Sciatic nerve (tissue), 2 donors: ENCODE measurements around the gene HOXD11. TPM values are rescaled to one million over a fixed set of nuclear protein-coding genes. Genes with fewer than 3 reads are reported as not detected.

ENCODE experiments used
- ATAC-seq: fragments of 200-7000 bp; cut with Tn5 transposase; one replicate; pipeline ENCODE4 v1.9.1; 2020; ENCODE audit warnings: mild to moderate bottlenecking, moderate library complexity
- DNase-seq: peaks from one replicate; pipeline ENCODE4 v3.0.0-alpha.2; 2020; ENCODE audit warnings: low spot score
- intact Hi-C: fragments of 100-400 bp; cut with DNase I; formaldehyde crosslinking; loops from one replicate; pipeline ENCODE4 v1.14.2; 2022
- total RNA-seq: library from RNA; stranded (reverse); fragmentation: NEBNext Ultra II Directional; extraction: Animal tissue kit (Norgen Biotek cat#: 25700); gene quantifications from one replicate; pipeline ENCODE4 v1.2.1, GENCODE V29; 2021
- donor health status: DM: no; HTN: no; CAD: no.
- donor health status: DM: no; HTN: no; CAD: no.

Gene HOXD11
- total RNA-seq, 1 donor from 2014 or later = 0.40 TPM

DNA sequence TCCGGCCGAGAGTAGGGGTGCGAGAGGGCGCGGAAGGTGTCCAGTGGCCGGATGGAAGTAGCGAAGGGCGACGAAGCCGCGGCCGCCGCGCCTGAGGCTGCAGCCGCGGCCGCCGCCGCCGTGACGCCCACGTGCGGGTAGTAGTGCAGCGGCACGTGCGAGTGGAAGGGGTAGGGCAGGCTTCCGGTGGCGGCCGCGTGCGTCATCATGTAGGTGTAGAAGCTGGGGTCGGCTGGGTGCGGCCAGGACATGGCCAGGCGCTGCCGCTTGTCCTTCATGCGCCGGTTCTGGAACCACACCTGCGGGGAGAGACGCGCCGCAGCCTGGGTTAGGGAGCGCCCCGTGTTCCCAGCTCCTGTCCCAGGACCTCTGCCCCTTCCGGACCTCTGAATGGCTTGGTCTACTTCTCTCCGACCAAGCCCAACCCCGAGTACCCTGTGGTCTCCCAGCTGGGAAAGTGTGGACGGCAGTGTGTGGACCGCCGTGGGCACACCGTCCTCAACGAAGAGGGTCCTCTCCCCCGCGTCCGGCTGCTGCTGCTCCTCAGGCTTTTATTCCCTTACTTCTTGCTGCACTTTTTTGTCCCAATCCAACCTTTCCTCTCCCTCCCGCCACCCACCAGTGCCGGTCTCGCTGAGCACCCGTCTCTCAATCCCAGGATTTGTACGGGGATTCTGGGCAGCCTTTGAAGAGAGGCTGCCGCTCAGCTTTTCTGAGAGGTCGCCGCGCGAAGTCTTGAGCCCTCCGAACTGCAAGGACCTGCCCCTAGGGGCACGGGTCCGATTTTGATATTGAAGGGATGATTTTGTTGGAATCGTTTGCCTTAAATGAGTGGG is 26.3 kb upstream of the HOXD11 start:
- intact Hi-C loops = loop anchor here (2.0 to 10.0 kb wide), 2 partner anchors 54 to 396 kb away; no protein-coding TSS in a partner anchor
- ATAC-seq (no peak), DNase-seq (no peak)

DNA sequence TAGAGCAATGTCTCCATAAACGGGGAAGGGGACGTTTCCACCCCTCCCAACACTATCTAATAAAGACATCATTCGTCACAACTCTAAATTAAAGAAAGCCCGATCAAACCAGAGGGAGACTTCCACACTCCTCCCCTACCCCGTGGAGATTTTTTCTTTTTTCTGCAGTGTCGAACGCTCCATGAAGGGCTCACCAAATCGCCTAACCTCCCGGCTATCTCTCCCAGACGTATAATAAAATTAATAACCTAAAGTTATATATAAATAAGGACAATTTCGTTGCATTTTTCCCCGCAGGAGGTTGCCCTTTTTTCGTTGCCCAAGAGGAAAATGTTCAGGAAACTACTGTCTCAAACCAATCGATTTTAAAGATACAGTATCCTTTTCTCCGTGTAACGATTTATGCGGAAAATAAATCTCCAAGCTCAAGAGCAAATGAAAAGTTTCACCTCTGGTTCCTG is 25.7 kb upstream of the HOXD11 start:
- intact Hi-C loops = loop anchor here (2.0 to 10.0 kb wide), 2 partner anchors 53 to 397 kb away; no protein-coding TSS in a partner anchor
- ATAC-seq (no peak), DNase-seq (no peak)

DNA sequence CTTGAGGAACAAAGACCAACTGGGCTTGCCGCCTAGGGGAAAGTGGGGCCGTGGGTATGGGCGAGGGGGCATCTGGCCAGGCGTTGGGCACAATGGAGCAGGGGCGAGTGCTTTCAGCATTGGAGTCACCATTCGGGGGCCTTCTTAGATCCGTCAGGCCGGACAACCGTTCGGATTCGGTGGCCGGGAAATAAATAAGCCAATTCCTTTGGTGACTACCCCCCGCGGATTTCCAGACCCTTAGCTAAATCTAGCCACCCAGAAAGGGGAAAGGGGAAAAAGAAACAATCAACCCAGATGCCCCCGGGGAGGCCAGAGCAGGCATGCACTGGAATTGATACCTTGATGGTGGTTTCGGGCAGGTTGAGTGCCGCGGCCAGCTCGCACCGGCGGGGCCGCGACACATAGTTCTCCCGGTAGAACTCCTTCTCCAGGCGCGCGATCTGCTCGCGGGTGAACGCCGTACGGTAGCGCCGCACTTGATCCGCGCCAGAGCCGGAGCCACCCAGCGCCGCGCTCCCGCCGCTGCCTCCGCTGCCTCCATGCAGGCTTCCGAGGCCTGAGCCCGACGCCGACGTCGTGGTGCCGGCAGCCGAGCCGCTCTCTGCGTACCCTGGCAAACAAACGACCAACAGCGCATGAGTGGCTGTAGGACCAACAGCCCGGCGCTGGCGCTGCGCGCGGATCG is 25.1 kb upstream of the HOXD11 start:
- intact Hi-C loops = loop anchor here (2.0 to 10.0 kb wide), 2 partner anchors 53 to 397 kb away; no protein-coding TSS in a partner anchor
- DNase-seq = no peak
- no peak for ATAC-seq

DNA sequence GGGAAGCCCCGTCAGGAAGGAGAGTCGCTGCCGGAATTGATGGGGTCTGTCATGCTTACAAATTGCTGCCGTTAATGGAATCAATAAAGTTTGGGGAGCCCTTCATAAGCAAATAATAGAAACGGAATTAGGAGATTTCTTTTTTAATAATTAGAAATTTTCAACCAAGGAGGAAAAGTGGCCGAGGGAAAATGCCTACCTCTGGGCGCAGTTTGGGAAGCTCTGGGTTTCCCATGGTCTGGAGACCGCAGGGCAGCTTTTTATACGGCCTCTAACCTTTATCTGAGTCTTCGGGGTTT is 24.6 kb upstream of the HOXD11 start:
- ATAC-seq = no peak
- intact Hi-C loops = loop anchor here (10.0 kb wide), 1 partner anchor 398 kb away; no protein-coding TSS in a partner anchor

DNA sequence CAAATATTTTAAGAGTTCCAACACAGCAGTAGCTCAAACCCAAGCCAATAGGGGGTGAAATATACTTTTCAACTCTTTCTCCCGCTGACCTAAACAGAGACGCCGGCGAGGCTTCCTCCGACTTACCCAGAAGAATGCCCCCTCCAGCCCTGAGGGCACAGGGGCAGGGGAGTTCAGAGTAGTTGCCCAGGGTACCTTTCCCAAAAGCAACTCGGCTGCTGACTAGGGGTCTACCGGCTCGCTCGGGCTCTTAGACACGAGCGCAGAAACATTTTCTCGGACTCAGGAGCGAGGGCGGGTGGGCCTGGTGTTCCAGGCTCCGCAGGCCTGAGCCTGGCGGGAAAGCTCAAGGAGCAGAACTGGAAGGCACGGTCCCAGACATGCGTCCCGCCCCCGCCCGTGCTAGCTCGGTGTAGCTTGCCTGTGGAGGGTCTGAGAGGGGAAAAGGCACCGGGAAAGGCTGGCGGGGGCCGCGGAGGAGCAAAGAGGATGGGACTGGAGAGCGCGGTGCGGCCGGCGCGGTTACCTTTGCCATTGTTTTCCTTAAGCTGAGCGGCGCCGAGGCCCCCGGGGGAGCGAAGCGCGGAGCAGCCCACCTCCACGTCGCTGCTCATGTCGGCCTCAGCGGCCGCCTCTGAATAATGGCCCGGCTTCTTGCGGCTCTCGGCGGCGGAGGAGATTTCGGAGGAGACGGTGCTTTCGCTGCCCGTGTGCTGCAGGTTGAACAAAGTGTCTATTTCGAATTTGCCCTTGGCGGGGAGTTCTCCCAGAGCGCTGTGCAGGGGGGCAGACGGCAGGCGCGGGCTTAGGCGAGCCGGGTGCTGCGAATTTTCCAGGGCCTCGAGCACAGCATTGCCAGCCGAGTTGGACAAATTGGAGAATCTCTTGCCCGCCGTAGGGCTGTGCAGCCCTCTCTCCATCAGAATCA is 24.0 kb upstream of the HOXD11 start:
- intact Hi-C loops = loop anchor here (10.0 kb wide), 1 partner anchor 398 kb away; no protein-coding TSS in a partner anchor
- no peak for ATAC-seq
- DNase-seq = no peak

More for the DNA sequence above, 24.6 kb upstream of the HOXD11 start:
- no peak for DNase-seq

DNA sequence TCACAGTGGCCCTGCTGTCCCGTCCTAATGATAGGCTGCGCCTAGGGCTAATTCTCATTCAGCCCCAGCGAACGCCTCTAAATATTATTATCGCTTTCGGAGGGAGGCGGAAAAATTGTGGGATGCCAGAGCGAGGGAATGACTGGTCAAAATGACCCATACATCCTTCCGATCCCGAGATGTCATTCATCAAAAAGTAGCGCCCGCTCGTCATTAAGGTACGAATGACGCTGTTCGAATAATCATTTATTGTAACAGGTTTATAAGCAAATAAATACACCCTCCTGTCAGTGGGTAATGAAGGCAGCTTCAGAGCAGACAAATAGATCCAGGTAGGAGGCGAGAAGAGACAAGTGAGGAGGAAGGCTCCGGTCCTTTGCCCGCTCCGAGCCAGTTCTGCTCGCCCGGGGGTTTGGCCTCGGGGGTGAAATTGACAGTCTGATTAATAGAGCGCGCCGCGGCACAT is 23.3 kb upstream of the HOXD11 start, which contains the start of gene EVX2:
TSS of gene EVX2 (minus strand) at position 167 of the 466 bp plus-strand sequence. CDS start 186 bp downstream, outside the sequence.
- intact Hi-C loops = loop anchor here (10.0 kb wide), 1 partner anchor 399 kb away; no protein-coding TSS in a partner anchor
- ATAC-seq (no peak), DNase-seq (no peak)

DNA sequence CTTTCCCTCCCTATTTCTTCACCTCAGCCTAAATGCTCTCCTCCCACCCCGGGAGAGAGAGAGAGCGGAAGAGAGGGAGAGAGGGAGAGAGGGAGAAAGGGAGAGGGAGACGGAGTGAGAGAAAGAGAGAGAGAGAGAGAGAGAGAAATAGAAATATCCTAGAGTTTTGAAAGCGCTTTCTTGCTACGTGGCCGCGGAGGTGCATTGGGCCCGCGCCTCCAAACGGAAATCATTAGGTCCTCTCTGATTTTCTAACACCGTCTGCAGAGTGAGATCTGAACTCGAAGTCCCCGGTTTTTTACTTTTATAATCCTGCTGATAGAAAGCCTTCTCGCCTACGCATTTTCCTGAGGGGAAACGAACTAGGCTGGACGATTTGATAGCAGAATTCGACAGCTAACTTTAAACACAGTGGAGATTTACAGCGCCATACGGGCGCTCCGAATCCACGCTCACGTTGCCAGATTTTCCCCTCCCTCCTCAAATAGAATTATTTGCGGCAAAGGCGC is 22.4 kb upstream of the HOXD11 start:
- DNase-seq (no peak), ATAC-seq (no peak)
- intact Hi-C loops = loop anchor here (10.0 kb wide), 1 partner anchor 400 kb away; no protein-coding TSS in a partner anchor

DNA sequence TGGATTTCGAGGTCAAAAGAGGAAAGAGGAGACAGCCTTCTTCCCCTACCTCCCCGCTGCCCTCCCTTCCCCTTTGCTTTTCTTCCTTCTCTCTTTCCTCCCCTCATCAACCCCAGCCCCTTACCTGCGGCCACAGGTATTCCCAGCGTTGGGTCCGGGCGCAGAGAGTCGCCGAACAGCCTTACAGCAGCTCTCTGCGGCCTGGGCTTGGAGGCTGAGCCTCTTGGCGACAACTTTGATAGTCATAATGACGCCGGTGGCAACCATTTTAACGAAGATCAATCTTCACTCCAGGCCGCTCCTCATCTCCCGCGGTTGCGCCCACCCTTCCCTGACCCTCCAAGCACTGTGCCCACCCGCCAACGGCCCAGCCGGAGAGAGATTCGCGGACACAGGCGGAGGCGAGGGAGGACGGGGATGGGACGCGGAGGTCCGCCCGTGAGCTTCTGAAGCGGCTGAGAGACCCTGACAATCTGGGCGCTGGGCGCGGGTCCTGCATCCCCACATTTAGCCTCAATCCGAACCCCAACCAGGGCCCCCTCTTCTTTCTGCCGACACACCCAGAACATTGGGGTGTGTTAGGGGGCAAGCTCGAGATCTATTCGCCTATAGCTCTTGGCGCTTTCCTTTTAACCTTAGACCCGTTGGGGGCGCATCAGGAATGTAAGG is 21.8 kb upstream of the HOXD11 start:
- ATAC-seq (no peak), DNase-seq (no peak)
- intact Hi-C loops = loop anchor here (10.0 kb wide), 1 partner anchor 400 kb away; no protein-coding TSS in a partner anchor

DNA sequence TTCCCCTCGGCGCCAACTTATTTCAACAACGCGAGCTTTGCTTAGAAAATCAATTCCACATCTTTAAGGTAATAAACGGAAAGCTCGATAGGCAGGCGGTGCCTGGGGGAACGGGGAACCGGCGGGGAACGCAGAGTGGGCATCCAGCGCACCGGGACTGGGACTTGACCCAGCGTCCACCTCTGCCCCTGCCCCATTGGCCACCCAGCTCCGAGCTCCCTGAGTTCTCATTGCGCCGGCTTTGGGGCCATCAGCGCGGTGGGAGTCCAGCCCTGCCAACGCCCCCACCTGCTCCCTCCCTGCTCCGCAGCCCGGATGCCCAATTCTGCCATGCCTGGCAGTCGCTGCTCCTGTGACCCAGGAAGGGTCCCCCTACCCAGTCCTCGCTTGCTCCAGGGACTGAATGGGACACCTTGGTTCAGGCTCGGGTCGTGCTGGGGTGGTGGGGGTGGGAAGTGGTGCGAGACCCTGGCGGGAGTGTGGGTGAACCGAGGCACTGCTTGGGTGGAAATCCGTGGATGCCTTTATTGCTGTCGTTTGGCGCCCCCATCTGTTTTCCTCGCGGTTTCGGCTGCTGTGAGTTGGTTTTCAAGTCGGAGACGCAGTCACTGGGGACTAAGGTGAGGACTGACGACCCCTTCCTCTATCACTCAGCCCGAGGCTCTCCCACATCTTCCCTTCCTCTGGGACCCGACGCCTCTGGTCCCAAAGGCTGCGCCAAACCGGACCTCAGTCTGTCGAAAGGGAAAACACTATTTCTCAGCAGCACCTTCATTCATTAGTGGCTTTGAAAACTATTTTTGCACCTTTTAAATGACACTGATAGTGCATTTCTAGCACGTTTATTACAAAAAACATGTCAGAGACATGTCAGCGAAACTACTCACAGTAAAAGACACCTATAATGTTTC is 21.0 kb upstream of the HOXD11 start:
- intact Hi-C loops = loop anchor here (10.0 kb wide), 1 partner anchor 401 kb away; no protein-coding TSS in a partner anchor
- ATAC-seq = no peak
- no peak for DNase-seq

DNA sequence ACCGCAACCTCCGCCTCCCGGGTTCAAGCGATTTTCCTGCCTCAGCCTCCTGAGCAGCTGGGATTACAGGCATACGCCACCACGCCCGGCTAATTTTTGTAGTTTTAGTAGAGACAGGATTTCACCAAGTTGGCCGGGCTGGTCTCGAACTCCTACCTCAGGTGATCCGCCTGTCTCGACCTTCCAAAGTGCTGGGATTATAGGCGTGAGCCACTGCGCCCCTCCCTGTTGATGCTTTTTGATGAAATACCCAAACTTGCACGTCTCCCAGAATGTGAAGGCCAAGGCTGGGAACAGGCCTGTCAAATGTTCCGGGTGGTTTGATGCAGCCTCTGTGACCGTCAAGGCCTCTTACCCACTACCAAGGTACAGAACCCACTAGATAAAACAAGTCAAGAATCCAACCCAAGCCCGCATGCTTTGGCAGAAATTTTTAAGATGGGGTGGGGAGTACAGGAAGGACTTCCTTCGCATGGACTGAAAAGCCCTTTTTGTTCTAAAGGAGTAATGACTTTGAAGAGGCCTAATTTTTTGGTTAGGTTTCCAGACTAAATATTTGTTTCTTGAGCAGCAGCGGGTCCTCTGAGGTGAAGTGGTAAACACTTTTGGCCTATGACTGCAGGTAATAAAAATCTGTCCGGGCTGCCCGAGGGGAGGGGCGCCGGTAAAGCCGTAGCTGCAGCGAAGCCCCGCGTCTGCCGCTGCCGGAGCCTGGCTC is 19.6 kb upstream of the HOXD11 start:
- intact Hi-C loops = loop anchor here (10.0 kb wide), 1 partner anchor 403 kb away; no protein-coding TSS in a partner anchor
- no peak for DNase-seq
- ATAC-seq = no peak

DNA sequence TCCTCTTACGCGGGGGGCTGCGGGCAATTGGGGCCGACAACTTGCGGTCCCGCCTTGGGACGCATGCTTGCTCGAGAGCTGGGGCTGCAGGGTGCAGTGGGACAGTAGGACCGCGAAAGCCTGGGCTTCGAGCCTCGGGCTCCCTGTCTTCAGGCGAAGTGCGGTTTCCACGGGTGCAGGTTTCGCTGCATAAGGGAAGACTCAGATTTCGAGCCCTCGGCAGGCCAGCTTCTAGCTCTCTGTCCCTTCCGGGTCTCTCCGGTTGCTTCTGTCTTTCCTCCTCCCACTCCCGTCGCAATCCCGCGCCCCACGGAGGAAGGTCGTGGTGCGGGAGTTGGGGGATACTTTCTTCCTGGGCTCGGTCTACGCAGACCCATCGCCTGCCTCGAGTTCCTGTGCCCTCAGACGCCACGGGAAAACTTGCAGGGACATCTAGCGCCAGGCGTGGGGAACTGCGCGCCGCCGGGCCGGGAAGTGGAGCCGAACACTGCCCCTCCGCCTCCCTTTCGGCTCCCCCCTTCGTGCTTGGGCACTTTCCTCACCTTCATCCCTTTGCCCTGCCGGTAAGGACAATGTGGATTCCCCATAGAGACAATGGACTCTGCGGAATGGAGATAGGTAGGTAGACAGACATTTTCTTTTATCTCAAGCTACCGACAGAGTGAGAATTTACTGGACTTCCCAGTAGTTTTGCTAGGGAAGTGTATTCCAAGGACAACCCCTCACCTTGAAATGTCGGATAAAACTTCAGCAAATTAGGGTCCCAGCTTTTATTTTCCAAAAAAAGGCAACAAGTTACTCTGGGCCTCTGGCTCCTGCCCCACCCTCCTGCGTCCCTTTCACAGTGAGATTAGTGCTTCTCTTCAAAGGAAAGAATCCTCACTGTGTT is 18.8 kb upstream of the HOXD11 start:
- intact Hi-C loops = loop anchor here (10.0 kb wide), 1 partner anchor 403 kb away; no protein-coding TSS in a partner anchor
- ATAC-seq (peak; percentile 75), DNase-seq (no peak)

DNA sequence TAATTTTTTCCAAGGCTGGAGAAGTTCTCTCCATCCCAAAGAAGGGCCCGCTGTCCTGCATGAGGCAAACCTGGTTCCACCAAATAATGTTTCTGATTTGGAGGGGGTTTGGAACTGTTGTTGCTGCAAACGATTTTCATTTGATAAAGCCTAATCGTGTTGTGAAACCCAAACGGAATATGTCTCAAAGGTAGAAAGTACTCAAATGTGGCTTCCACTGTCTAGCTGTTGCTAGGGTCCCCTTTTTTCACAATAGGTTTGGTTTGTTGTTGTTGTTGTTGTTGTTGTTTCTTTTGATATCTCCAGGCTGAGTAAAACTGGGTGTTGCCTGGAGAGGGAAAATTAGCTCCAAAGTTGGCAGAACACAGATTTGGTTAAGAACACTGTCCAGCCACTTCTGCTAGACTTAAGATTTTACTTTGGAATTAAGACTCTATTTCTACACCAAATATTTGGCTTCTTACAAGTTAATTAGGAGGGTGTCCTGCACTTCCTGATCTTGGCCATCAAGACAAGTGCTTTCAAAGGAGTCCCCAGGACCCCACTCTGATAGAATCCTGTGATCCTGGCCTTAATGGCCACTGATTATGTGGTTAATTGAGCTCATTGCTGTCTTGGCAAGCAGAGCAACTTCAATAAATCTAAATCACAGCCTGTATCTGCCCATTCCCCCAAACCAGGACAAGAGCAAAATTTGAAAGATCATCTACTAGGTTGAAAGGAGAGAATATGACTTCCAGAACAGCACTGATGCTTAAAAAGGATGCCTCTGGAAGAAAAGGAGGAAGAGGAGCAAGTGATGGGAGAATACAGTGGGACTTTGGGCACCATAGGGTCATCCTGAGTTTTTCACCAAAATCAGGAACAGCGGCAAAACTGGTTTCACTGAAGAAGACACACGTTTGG is 17.9 kb upstream of the HOXD11 start:
- DNase-seq (no peak), ATAC-seq (no peak)
- intact Hi-C loops = loop anchor here (10.0 kb wide), 1 partner anchor 404 kb away; no protein-coding TSS in a partner anchor

DNA sequence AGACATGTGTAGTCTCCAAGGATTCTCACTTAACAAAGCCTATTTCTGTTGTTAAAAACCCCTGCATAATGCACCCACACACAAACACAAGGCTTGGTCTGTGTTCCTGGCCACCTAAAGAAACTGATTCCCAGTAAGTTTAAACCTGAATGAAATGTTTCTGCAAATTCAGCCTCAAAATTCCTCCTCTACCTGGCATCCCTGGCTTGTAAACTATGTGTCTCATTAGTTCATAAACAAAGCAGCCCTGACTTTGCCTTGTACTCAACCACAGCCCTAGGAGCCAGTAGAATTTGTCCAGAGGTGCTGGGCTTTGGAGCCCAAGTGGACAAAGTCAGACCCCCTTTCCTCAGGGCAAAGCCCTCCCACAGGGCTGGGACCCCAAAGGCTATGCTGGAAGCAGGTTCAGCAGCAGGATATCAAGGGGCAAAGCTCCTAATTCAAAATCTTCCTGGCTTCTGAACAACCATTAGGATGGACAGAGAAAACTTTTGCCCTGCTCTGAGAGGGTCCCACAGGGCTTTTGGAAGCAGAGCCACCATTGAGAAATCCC is 17.2 kb upstream of the HOXD11 start:
- intact Hi-C loops = loop anchor here (10.0 kb wide), 2 partner anchors 405 to 1755 kb away; partner anchors contain the start of gene SP9
- no peak for DNase-seq

DNA sequence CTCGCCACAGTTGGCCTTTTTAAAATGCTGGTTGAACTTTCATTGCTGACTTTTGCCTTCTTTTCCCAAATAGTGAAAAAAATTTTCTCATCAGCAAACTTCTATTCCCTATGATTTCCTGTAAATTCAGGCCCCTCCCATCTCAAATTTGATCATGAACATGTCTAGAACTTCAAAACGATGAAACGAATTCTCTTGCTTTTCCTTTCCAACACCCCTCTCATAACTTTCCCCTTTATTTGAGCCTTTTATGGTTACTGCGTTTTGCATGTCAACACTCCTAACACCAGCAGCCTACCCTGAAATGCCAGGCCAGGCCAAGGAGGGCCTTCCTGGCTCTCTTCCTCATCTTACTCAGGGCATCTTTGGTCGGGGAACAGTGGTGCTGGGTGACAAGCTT is 16.2 kb upstream of the HOXD11 start:
- ATAC-seq = no peak
- DNase-seq = no peak
- intact Hi-C loops = loop anchor here (10.0 kb wide), 1 partner anchor 1756 kb away; the partner anchor contains the start of gene SP9

More for the DNA sequence above, 17.2 kb upstream of the HOXD11 start:
- ATAC-seq = no peak
